ENCODE measurements around the gene MSRB3. TPM values are rescaled to one million over a fixed set of nuclear protein-coding genes. Genes with fewer than 3 reads are reported as not detected.

Gene MSRB3
- total RNA-seq, 1 experiment from 2014 or later, result 1.8 TPM

DNA sequence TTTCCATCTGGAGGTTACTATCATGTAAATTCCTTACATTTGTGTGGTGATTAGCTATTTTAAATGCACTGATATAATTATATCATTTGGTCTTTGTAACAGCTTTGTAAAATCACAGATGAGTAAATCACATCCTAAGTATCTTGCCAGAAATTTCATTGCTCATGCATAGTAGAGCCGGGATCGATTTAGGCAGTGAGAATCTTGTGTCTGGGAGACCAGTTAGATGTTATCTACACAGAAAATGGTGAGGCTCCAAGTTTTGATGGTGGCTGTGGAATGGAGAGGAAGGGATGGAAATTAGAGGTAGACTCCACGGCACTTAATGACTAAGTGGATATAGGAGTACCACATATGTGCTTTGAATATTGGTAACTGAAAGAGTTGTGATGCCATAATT is 156.3 kb downstream of the MSRB3 start (continued):
- TF ChIP-seq, protein P1, sequence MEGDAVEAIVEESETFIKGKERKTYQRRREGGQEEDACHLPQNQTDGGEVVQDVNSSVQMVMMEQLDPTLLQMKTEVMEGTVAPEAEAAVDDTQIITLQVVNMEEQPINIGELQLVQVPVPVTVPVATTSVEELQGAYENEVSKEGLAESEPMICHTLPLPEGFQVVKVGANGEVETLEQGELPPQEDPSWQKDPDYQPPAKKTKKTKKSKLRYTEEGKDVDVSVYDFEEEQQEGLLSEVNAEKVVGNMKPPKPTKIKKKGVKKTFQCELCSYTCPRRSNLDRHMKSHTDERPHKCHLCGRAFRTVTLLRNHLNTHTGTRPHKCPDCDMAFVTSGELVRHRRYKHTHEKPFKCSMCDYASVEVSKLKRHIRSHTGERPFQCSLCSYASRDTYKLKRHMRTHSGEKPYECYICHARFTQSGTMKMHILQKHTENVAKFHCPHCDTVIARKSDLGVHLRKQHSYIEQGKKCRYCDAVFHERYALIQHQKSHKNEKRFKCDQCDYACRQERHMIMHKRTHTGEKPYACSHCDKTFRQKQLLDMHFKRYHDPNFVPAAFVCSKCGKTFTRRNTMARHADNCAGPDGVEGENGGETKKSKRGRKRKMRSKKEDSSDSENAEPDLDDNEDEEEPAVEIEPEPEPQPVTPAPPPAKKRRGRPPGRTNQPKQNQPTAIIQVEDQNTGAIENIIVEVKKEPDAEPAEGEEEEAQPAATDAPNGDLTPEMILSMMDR (IDR thresholded peaks at IDR 0.05), result no peak
- TF ChIP-seq ZNF416 (CRISPR knock-in tag; IDR thresholded peaks at IDR 0.05), result no peak
- TF ChIP-seq CREB1 (CRISPR knock-in tag; IDR thresholded peaks at IDR 0.05), result no peak
- TF ChIP-seq ZNF121 (CRISPR knock-in tag; IDR thresholded peaks at IDR 0.05), result no peak
- no peak for TF ChIP-seq OVOL2 (CRISPR knock-in tag; IDR thresholded peaks at IDR 0.05; ENCODE audit: borderline replicate concordance)
- TF ChIP-seq, protein P2, sequence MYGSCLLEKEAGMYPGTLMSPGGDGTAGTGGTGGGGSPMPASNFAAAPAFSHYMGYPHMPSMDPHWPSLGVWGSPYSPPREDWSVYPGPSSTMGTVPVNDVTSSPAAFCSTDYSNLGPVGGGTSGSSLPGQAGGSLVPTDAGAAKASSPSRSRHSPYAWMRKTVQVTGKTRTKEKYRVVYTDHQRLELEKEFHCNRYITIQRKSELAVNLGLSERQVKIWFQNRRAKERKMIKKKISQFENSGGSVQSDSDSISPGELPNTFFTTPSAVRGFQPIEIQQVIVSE (CRISPR knock-in tag; IDR thresholded peaks at IDR 0.05; ENCODE audit: borderline replicate concordance), result no peak
- TF ChIP-seq RORB (CRISPR knock-in tag; IDR thresholded peaks at IDR 0.05), result no peak
- TF ChIP-seq TP53 (CRISPR knock-in tag; IDR thresholded peaks at IDR 0.05), result no peak
- TF ChIP-seq FOXP1 (CRISPR knock-in tag; IDR thresholded peaks at IDR 0.05; ENCODE audit: borderline replicate concordance), result no peak

DNA sequence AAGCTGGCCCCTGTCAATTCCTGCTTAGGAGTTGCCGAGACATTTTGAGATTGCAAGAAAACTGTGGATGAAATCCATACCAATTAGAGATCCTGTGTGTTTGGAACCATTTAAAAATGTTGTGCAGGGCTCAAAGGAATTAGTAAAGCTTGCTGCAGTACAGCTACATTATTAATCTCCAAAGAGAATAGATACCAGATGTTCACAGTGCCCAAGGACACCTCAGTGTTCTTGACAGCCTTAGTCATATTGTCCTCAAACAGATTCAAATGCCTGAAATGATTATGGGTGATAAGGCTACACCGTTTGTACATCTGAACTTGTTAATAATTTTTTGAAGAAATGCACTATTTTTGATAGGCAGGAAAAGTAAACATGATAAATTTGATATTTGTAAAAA is 164.6 kb downstream of the MSRB3 start:
- Mint-ChIP-seq H3K4me1 (no peaks in the 10 kb centered on the region), H3K36me3 (no peaks in the 10 kb centered on the region), H3K4me3 (no peak overlapping the region), H3K27ac (no peak overlapping the region), H3K27me3 (ENCODE audit: low read depth) (no peaks in the 10 kb centered on the region), H3K9me3 (no peaks in the 10 kb centered on the region)
- CTCF ChIA-PET, result no interaction called here
- DNase-seq (ENCODE audit: low spot score), result no peak
- POLR2A ChIA-PET, result no interaction called here
- TF ChIP-seq, protein P3, sequence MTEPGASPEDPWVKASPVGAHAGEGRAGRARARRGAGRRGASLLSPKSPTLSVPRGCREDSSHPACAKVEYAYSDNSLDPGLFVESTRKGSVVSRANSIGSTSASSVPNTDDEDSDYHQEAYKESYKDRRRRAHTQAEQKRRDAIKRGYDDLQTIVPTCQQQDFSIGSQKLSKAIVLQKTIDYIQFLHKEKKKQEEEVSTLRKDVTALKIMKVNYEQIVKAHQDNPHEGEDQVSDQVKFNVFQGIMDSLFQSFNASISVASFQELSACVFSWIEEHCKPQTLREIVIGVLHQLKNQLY (CRISPR knock-in tag; IDR thresholded peaks at IDR 0.05), result no peak
- no peak for TF ChIP-seq IRF2 (CRISPR knock-in tag; IDR thresholded peaks at IDR 0.05; ENCODE audit: borderline replicate concordance, low read depth)
- no peak for ATAC-seq

DNA sequence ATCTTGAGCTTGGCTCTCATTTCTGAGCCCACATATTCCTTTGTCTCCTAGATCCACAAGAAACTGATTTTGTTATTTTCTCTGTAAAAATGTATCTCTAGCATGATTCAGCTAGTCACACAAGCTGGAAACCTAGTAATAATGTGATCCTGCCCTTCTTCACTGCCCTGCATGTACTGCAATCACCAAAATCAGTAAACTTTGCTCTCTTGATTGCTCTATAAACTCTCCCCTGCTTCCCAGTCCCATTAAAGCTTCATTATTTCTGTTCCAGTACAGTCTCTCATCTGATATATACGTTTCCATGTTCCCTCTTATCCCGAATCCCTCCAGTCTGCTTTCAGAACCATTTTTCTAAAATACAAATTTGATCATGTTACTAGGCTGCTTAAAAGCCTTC is 166.5 kb downstream of the MSRB3 start:
- no peaks in the 10 kb centered on the region for H3K27me3 Mint-ChIP-seq (ENCODE audit: low read depth)
- no peak overlapping the region for H3K27ac Mint-ChIP-seq
- H3K4me1 Mint-ChIP-seq, result no peaks in the 10 kb centered on the region
- H3K4me3 Mint-ChIP-seq, result no peak overlapping the region
- H3K9me3 Mint-ChIP-seq, result no peaks in the 10 kb centered on the region
- ChIA-PET POLR2A (no interaction called here), CTCF (no interaction called here)
- no peak for ATAC-seq
- no peak for DNase-seq (ENCODE audit: low spot score)
- TF ChIP-seq, protein P4, sequence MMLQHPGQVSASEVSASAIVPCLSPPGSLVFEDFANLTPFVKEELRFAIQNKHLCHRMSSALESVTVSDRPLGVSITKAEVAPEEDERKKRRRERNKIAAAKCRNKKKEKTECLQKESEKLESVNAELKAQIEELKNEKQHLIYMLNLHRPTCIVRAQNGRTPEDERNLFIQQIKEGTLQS (CRISPR knock-in tag; conservative IDR thresholded peaks at IDR 0.05), result no peak
- TF ChIP-seq SMAD3 (CRISPR knock-in tag; IDR thresholded peaks at IDR 0.05; ENCODE audit: borderline replicate concordance) (no peak), ZNF138 (CRISPR knock-in tag; conservative IDR thresholded peaks at IDR 0.05) (no peak)
- no peaks in the 10 kb centered on the region for H3K36me3 Mint-ChIP-seq

DNA sequence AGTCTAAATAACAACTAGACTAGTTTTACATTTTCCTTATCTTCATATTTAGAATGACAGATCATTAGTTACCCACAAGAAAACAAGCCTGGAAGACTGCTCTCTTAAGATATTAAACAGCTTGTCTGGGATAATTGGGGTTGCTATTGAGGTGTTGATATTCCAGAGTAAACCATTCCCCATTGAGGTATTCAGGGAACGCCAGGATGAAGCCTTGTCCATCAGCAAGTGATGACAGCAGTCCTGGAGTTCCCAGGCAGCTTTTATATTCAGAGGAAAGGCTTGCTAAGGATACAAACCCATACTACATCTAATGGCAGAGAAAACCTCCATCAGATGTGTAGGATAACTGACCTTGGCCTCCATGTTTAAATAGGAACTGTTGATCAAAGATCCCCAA is 168.4 kb downstream of the MSRB3 start:
- CTCF ChIA-PET, result no interaction called here
- no peak for ATAC-seq
- 0 out of 2 replicates have a peak, but pooled peaks cover 3% of the 10 kb centered on the region for H3K4me1 Mint-ChIP-seq
- no peaks in the 10 kb centered on the region for H3K36me3 Mint-ChIP-seq
- no peaks in the 10 kb centered on the region for H3K9me3 Mint-ChIP-seq
- POLR2A ChIA-PET, result no interaction called here
- no peak overlapping the region for H3K4me3 Mint-ChIP-seq
- DNase-seq (ENCODE audit: low spot score), result no peak
- H3K27ac Mint-ChIP-seq, result no peak overlapping the region
- no peaks in the 10 kb centered on the region for H3K27me3 Mint-ChIP-seq (ENCODE audit: low read depth)
- TF ChIP-seq, protein P5, sequence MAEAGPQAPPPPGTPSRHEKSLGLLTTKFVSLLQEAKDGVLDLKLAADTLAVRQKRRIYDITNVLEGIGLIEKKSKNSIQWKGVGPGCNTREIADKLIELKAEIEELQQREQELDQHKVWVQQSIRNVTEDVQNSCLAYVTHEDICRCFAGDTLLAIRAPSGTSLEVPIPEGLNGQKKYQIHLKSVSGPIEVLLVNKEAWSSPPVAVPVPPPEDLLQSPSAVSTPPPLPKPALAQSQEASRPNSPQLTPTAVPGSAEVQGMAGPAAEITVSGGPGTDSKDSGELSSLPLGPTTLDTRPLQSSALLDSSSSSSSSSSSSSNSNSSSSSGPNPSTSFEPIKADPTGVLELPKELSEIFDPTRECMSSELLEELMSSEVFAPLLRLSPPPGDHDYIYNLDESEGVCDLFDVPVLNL (CRISPR knock-in tag; IDR thresholded peaks at IDR 0.05; ENCODE audit: borderline replicate concordance, low read depth), result no peak
- TF ChIP-seq ETV6 (CRISPR knock-in tag; IDR thresholded peaks at IDR 0.05), result no peak
- TF ChIP-seq KAT7 (CRISPR knock-in tag; IDR thresholded peaks at IDR 0.05; ENCODE audit: borderline replicate concordance), result no peak
- no peak for TF ChIP-seq ZNF416 (CRISPR knock-in tag; IDR thresholded peaks at IDR 0.05)
- no peak for TF ChIP-seq CREB1 (CRISPR knock-in tag; IDR thresholded peaks at IDR 0.05)
- TF ChIP-seq, protein P6, sequence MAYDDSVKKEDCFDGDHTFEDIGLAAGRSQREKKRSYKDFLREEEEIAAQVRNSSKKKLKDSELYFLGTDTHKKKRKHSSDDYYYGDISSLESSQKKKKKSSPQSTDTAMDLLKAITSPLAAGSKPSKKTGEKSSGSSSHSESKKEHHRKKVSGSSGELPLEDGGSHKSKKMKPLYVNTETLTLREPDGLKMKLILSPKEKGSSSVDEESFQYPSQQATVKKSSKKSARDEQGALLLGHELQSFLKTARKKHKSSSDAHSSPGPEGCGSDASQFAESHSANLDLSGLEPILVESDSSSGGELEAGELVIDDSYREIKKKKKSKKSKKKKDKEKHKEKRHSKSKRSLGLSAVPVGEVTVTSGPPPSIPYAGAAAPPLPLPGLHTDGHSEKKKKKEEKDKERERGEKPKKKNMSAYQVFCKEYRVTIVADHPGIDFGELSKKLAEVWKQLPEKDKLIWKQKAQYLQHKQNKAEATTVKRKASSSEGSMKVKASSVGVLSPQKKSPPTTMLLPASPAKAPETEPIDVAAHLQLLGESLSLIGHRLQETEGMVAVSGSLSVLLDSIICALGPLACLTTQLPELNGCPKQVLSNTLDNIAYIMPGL (CRISPR knock-in tag; IDR thresholded peaks at IDR 0.05), result no peak
- TF ChIP-seq OVOL2 (CRISPR knock-in tag; IDR thresholded peaks at IDR 0.05; ENCODE audit: borderline replicate concordance), result no peak
- TF ChIP-seq, protein P7, sequence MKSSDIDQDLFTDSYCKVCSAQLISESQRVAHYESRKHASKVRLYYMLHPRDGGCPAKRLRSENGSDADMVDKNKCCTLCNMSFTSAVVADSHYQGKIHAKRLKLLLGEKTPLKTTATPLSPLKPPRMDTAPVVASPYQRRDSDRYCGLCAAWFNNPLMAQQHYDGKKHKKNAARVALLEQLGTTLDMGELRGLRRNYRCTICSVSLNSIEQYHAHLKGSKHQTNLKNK (CRISPR knock-in tag; IDR thresholded peaks at IDR 0.05), result no peak
